GM13976 (cell line): ENCODE measurements around the gene CNTNAP2.
"Not testable (repeated sequence)": the region's sequence is repeated elsewhere in the genome, so short reads cannot be mapped to it uniquely, and the experiment has no call there.

ENCODE experiments used
- DNase-seq: peaks from one replicate; pipeline ENCODE4 v3.0.0; 2012; ENCODE audit warnings: low spot score
- in situ Hi-C: fragments of 300-500 bp; cut with MboI; formaldehyde crosslinking; loops from one replicate; pipeline ENCODE4 v1.12.0; 2022; ENCODE audit warnings: low sequenced_read_pairs, mixed read lengths, inconsistent platforms; ENCODE audit not compliant: unreplicated experiment
- TF ChIP-seq, protein P1 (sequence below): IDR thresholded peaks from 2 replicates; pipeline ENCODE4 v1.5.1; 2012; ENCODE audit warnings: borderline replicate concordance, mild to moderate bottlenecking; ENCODE audit not compliant: insufficient read depth; ENCODE audit errors: extremely low read depth, missing control alignments, control extremely low read depth

CNTNAP2 gene

DNA sequence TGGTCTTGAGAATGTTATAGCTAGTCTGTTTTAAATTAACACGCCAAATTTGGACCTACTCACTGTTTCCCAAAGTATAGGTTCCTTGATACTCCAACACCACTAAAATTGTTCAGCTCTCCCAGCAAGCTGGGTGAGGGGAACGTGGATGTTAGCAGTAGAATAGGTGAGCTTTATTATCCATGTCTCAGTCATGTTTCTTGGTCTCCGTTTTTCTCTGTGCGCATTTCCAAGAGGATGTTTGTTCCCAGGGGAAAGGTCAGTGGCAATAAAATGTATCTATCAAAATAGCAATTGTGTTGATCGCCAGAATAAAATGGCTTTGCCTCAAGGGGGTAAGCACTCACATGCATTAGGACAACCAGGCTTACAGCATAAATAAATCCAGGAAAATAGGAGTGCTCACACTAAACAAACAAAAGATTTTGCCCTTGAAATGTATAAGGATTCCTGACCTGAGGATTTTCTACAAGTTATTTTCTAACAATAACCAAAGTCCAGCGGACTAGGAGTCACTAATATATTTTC, 2286.9 kb downstream of the CNTNAP2 start:
- in situ Hi-C loops, result no loop called here
- TF ChIP-seq, protein P1, sequence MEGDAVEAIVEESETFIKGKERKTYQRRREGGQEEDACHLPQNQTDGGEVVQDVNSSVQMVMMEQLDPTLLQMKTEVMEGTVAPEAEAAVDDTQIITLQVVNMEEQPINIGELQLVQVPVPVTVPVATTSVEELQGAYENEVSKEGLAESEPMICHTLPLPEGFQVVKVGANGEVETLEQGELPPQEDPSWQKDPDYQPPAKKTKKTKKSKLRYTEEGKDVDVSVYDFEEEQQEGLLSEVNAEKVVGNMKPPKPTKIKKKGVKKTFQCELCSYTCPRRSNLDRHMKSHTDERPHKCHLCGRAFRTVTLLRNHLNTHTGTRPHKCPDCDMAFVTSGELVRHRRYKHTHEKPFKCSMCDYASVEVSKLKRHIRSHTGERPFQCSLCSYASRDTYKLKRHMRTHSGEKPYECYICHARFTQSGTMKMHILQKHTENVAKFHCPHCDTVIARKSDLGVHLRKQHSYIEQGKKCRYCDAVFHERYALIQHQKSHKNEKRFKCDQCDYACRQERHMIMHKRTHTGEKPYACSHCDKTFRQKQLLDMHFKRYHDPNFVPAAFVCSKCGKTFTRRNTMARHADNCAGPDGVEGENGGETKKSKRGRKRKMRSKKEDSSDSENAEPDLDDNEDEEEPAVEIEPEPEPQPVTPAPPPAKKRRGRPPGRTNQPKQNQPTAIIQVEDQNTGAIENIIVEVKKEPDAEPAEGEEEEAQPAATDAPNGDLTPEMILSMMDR, result no peak
- no peak for DNase-seq

GRCh38 chr7:148408307-148408706, 2291.7 kb downstream of the CNTNAP2 start:
- DNase-seq, result no peak

GRCh38 chr7:148410905-148411304, 2294.3 kb downstream of the CNTNAP2 start:
- in situ Hi-C loops, result no loop called here
- TF ChIP-seq, protein P1, result no peak
- no peak for DNase-seq

More at GRCh38 chr7:148408307-148408706, 2291.7 kb downstream of the CNTNAP2 start:
- TF ChIP-seq, protein P1, result no peak
- in situ Hi-C loops, result no loop called here

DNA sequence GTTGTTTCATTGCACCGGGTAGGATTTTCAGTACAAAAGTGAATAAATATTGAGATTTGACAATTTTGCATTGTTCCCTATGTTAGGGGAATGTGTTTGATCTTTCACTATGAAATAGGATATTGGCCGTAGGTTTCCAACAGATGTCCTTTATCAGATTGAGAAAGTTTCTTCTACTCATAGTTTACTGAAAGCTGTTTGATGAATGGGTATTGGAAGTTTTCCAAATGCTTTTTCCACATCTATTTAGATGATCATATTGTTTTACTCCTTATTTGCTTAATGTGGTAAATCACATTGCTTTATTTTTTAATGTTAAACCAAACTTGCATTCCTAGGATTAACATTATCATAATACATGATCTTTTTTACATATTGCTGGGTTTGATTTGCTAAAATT, 2296.1 kb downstream of the CNTNAP2 start:
- no peak for DNase-seq
- in situ Hi-C loops, result no loop called here
- TF ChIP-seq, protein P1, result no peak

DNA sequence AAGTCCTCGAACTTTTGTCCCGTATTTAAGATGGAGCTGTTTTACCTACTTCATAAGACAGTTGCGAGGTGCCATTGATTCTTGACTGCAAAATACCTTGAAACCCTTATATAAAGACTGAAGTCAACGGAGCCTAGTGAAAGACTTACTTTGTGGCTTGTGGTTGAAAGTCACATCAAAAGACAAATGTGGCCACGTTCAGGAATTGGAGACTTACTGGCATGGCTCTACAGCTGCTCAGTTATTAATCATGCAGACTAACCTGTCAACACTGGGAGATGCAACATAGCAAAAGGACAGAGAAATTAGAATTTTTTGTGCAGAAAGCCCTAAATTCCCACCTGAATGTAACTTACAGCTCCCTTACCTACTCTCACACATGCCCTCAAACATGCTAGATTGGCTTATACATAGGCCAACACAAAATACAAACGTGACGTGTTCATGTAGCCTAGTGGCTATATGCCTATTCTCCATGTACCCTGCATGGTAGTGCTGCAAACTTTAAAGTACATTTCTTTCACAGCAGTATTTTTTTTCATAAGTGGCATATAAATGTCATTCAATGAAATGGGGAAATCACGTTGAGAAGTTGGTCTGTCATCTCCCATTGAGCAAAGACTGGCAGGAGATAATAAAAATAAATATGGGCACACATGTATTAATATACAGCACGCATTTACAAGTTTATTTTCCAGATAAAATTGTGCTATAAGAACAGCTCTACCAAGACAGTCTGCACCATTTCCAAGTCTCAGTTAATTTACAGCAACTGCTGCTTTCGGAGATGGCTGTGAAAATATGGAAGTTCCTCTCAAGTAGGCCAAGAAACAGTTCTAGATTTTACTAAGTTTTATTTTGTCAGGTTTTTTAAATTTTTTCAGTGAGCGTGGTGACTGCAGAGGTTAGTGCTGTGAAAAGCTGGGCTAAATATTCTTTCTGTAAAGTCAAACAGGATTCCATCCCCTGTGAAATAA, 2303.5 kb downstream of the CNTNAP2 start:
- in situ Hi-C loops, result no loop called here
- DNase-seq, result no peak
- TF ChIP-seq, protein P1, result no peak

- TF ChIP-seq, protein P1, result no peak
- DNase-seq, result no peak
- in situ Hi-C loops, result no loop called here
Observed at GRCh38 chr7:148422030-148422429, 2305.4 kb downstream of the CNTNAP2 start.

DNA sequence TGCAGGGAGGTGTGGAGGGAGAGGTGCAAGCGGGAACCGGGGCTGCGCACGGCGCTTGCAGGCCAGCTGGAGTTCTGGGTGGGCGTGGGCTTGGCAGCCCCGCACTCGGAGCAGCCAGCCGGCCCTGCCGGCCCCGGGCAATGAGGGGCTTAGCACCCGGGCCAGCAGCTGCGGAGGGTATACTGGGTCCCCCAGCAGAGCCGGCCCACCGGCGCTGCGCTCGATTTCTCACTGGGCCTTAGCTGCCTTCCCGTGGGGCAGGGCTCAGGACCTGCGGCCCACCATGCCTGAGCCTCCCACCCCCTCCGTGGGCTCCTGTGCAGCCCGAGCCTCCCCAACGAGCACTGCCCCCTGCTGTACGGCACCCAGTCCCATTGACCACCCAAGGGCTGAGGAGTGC, 2309.8 kb downstream of the CNTNAP2 start:
- in situ Hi-C loops, DNase-seq: not testable (repeated sequence)

GRCh38 chr7:148430690-148431089, 2314.1 kb downstream of the CNTNAP2 start:
- in situ Hi-C loops, DNase-seq: not testable (repeated sequence)
